Activated CD8-positive, alpha-beta T cell treated with anti-CD3 and anti-CD28 coated beads, Interleukin-2, amount 10 ng/mL, durations not matched to agents 7 days and 5 days (primary cell): ENCODE data around the gene KIN. TPM values are rescaled to one million over a fixed set of nuclear protein-coding genes. Genes with fewer than 3 reads are reported as not detected.
"Not testable (repeated sequence)": the region's sequence is repeated elsewhere in the genome, so short reads cannot be mapped to it uniquely, and the experiment has no call there.

ENCODE experiments used
- ATAC-seq: fragments of 150-1000 bp; cut with Tn5 transposase; one replicate; pipeline ENCODE4 v1.10.0; 2021; ENCODE audit warnings: moderate library complexity
- CTCF ChIA-PET: fragments of 350-600 bp; sonication (Branson Sonifier 250); formaldehyde crosslinking; loops from one replicate; lab custom pipeline; 2021; ENCODE audit warnings: antibody characterized with exemption; lab: Charles Lee
- POLR2A ChIA-PET: fragments of 350-600 bp; sonication (Branson Sonifier 250); formaldehyde crosslinking; loops from one replicate; lab custom pipeline; 2021; ENCODE audit warnings: antibody characterized with exemption; lab: Charles Lee
- DNase-seq: peaks from one replicate; pipeline ENCODE4 v3.0.0-alpha.2; 2020
- H3K27ac Mint-ChIP-seq: one replicate; pipeline ENCODE4 v1.8.0; 2021; ENCODE audit warnings: mild to moderate bottlenecking, mixed read lengths
- H3K27me3 Mint-ChIP-seq: one replicate; pipeline ENCODE4 v1.8.0; 2021; ENCODE audit warnings: low read depth, mixed read lengths
- H3K36me3 Mint-ChIP-seq: one replicate; pipeline ENCODE4 v1.8.0; 2021; ENCODE audit warnings: low read depth, mixed read lengths
- H3K4me1 Mint-ChIP-seq: one replicate; pipeline ENCODE4 v1.8.0; 2021; ENCODE audit warnings: low read depth, mixed read lengths
- H3K4me3 Mint-ChIP-seq: one replicate; pipeline ENCODE4 v1.8.0; 2021; ENCODE audit warnings: mild to moderate bottlenecking, mixed read lengths
- H3K9me3 Mint-ChIP-seq: one replicate; pipeline ENCODE4 v1.8.0; 2022; ENCODE audit warnings: mixed read lengths; ENCODE audit not compliant: insufficient read depth
- total RNA-seq, 2 experiments: library from RNA; stranded (reverse); gene quantifications; one replicate each; pipeline ENCODE4 v1.2.3, GENCODE V29; 2021

KIN gene
- total RNA-seq, 2 experiments from 2014 or later: 14.8 to 17.5 TPM

- no peak overlapping the region for H3K27ac Mint-ChIP-seq
- DNase-seq: no peak
- CTCF ChIA-PET: interaction anchor here (1.2 to 1.6 kb wide), 3 partner anchors 25 to 267 kb away, joined by 3 to 4 read pairs (median 4); partner anchors contain the start of gene TAF3
- H3K27me3 Mint-ChIP-seq: no peaks in the 10 kb centered on the region
- peaks cover 69% of the 10 kb centered on the region for H3K4me1 Mint-ChIP-seq
- no peak overlapping the region for H3K4me3 Mint-ChIP-seq
- POLR2A ChIA-PET: no interaction called here
- peaks cover 46% of the 10 kb centered on the region for H3K36me3 Mint-ChIP-seq
- no peaks in the 10 kb centered on the region for H3K9me3 Mint-ChIP-seq
- no peak for ATAC-seq
Measured at GRCh38 chr10:7792541-7792940, 4.7 kb upstream of the KIN start.

- Mint-ChIP-seq H3K9me3 (no peaks in the 10 kb centered on the region), H3K4me1 (peaks cover 57% of the 10 kb centered on the region), H3K27ac (peak overlapping the region; percentile 10), H3K36me3 (peaks cover 34% of the 10 kb centered on the region), H3K4me3 (no peak overlapping the region), H3K27me3 (no peaks in the 10 kb centered on the region)
- CTCF ChIA-PET: interaction anchor here (1.7 kb wide), 1 partner anchor 264 kb away, joined by 5 read pairs; no protein-coding TSS in a partner anchor
- DNase-seq: no peak
- POLR2A ChIA-PET: interaction anchor here (1.0 kb wide), 1 partner anchor 29 kb away, joined by 5 read pairs; the partner anchor contains the start of gene TAF3
- no peak for ATAC-seq
Measured at GRCh38 chr10:7789390-7789789, 1.6 kb upstream of the KIN start.

GRCh38 chr10:7788639-7789286, 970 bp upstream of the KIN start:
- peaks cover 34% of the 10 kb centered on the region for H3K36me3 Mint-ChIP-seq
- ATAC-seq (peak; percentile 8), DNase-seq (peak; percentile 45)
- H3K4me3 Mint-ChIP-seq: no peak overlapping the region
- POLR2A ChIA-PET: interaction anchor here (0.6 to 2.2 kb wide), 9 partner anchors 7 to 304 kb away, joined by 3 to 36 read pairs (median 4); partner anchors contain the start of gene TAF3
- H3K4me1 Mint-ChIP-seq: peaks cover 51% of the 10 kb centered on the region
- no peaks in the 10 kb centered on the region for H3K9me3 Mint-ChIP-seq
- CTCF ChIA-PET: interaction anchor here (0.7 to 1.9 kb wide), 3 partner anchors 22 to 263 kb away, joined by 3 to 11 read pairs (median 6); partner anchors contain the start of gene TAF3
- no peaks in the 10 kb centered on the region for H3K27me3 Mint-ChIP-seq
- no peak overlapping the region for H3K27ac Mint-ChIP-seq

DNA sequence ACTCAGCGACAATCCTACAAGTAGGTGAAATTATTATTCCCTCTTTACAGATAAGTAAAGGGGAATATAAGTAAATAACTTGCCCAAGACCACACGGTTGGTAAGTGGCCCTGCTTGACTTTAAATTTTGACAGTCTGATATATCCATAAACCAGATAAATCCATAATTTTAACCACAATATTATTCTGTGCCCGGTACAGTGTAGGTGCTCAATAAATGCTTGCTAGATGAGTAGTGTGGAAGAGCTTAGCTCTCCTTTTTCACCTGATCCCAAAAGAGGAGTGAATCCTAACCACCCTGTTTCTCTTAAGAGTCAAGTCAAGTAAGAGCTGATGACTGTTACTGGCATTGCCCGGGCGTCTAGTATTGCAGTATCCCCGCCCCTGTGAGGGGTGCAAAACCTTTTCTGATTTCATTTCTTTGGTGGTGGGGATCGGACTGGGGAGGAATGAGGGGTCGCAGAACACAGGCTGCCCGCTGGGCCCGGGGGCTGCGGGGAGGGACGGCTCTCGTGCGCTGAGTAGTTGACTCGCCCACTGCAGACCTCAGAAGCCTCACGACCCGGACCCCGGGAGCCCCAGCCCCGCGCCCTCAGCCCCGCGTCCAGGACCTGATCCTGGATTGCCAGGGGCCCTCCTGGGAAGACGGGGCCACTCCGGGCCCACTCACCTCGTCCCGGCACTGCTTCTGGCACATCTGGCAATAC, 490 bp downstream of the KIN start:
- ChIA-PET CTCF (interaction anchor here (0.8 to 1.9 kb wide), 5 partner anchors 11 to 262 kb away, joined by 3 to 11 read pairs (median 4); partner anchors contain the start of gene TAF3), POLR2A (interaction anchor here (0.5 to 2.2 kb wide), 8 partner anchors 9 to 593 kb away, joined by 3 to 36 read pairs (median 4); partner anchors contain the start of gene TAF3)
- no peak overlapping the region for H3K4me3 Mint-ChIP-seq
- no peaks in the 10 kb centered on the region for H3K27me3 Mint-ChIP-seq
- H3K9me3 Mint-ChIP-seq: no peaks in the 10 kb centered on the region
- H3K36me3 Mint-ChIP-seq: peaks cover 30% of the 10 kb centered on the region
- ATAC-seq: peak; percentile 10
- no peak overlapping the region for H3K27ac Mint-ChIP-seq
- DNase-seq: peak; percentile 26
- peaks cover 40% of the 10 kb centered on the region for H3K4me1 Mint-ChIP-seq

- Mint-ChIP-seq H3K27me3 (no peaks in the 10 kb centered on the region), H3K9me3 (no peaks in the 10 kb centered on the region), H3K4me3 (no peak overlapping the region), H3K36me3 (peaks cover 22% of the 10 kb centered on the region), H3K27ac (no peak overlapping the region), H3K4me1 (peaks cover 32% of the 10 kb centered on the region)
- ChIA-PET CTCF (no interaction called here), POLR2A (no interaction called here)
- DNase-seq: no peak
- ATAC-seq: no peak
Measured at GRCh38 chr10:7786430-7786829, 1.4 kb downstream of the KIN start.

DNA sequence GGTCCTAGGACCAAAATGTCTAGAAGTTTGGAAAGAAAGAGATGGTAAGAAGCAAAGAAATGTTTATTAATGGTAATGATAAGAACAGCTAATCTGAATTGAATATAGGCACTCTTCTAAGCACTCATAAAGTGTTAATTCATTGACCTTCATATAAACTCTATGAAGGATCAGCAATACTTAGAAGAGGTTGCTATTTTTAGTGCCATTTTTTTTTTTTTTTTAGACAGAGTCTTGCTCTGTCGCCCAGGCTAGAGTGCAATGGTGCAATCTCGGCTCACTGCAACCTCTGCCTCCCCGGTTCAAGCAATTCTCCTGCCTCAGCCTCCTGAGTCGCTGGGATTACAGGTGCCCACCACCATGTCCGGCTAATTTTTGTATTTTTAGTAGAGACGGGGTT, 5.6 kb downstream of the KIN start:
- CTCF ChIA-PET, DNase-seq, H3K9me3 Mint-ChIP-seq, H3K4me3 Mint-ChIP-seq, H3K27me3 Mint-ChIP-seq, ATAC-seq, POLR2A ChIA-PET, H3K4me1 Mint-ChIP-seq, H3K27ac Mint-ChIP-seq: not testable (repeated sequence)
- H3K36me3 Mint-ChIP-seq: peaks cover 37% of the 10 kb centered on the region

DNA sequence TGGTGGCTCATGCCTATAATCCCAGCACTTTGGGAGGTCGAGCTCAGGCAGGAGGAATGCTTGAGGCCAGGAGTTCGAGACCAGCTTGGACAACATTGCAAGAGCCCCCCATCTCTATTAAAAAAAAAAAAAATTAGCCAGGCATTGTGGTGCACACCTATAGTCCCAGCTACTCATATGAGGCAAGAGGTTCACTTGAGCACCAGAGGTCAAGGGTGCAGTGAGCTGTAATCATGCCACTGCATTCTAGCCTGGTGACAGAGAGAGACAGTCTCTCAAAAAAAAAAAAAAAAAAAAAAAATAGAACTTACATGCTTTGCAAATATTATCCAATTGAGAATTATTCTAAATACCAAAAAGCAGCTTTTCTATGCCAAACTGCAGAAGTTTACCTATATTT, 11.0 kb downstream of the KIN start:
- DNase-seq (no peak), ATAC-seq (no peak)
- CTCF ChIA-PET: no interaction called here
- Mint-ChIP-seq H3K27ac (no peak overlapping the region), H3K4me3 (no peak overlapping the region), H3K27me3 (no peaks in the 10 kb centered on the region), H3K4me1 (peaks cover 1% of the 10 kb centered on the region), H3K9me3 (no peaks in the 10 kb centered on the region), H3K36me3 (peaks cover 42% of the 10 kb centered on the region)
- POLR2A ChIA-PET: no interaction called here

DNA sequence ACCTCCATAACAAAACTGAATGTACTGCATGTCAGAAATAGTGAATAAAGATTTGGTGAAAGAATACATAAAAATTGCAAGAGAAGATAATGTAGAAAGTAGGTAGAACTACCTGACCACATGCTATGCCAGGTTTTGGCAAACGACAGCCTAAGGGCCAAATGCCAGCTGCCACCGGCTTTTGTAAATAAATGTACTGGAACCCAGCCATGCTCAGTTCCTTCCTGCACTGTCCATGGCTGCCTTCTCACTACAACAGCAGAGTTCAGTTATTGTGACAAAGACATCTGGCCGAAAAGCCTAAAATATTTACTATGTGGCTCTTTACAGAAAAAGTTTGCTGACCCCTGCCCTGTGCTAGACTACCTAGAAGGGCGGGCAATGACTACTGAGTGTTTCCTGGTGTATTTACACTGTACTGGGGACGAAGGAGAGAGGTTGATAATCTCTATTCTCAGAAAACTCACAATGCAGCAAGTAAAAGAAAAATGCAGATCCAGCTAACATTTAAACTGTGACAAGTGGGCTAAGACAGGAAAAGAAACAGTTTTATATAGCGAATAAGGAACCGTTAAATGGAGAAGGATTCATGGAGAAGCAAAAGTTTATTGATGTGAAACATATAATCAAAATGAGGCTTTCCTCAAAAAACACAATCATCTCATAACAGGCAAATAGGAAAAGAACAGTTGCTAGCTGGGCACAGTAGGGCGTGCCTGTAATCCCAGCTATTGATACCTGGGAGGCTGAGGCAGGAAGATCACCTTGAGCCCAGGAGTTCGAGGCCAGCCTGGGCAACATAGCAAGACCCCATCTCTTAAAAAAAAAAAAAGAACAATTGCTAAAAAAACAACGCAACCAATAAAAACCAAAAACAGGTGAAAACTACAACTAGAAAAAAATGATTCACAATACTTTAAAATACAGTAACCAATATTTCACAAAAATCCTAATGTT, 13.7 kb downstream of the KIN start:
- no peaks in the 10 kb centered on the region for H3K9me3 Mint-ChIP-seq
- peaks cover 8% of the 10 kb centered on the region for H3K4me1 Mint-ChIP-seq
- H3K27ac Mint-ChIP-seq: no peak overlapping the region
- POLR2A ChIA-PET: no interaction called here
- no peaks in the 10 kb centered on the region for H3K27me3 Mint-ChIP-seq
- CTCF ChIA-PET: no interaction called here
- peaks cover 40% of the 10 kb centered on the region for H3K36me3 Mint-ChIP-seq
- DNase-seq (no peak), ATAC-seq (no peak)
- no peak overlapping the region for H3K4me3 Mint-ChIP-seq

GRCh38 chr10:7768417-7768816, 19.4 kb downstream of the KIN start:
- peaks cover 46% of the 10 kb centered on the region for H3K36me3 Mint-ChIP-seq
- no peak overlapping the region for H3K4me3 Mint-ChIP-seq
- peaks cover 8% of the 10 kb centered on the region for H3K4me1 Mint-ChIP-seq
- H3K27me3 Mint-ChIP-seq: no peaks in the 10 kb centered on the region
- POLR2A ChIA-PET: no interaction called here
- DNase-seq: no peak
- H3K9me3 Mint-ChIP-seq: no peaks in the 10 kb centered on the region
- ATAC-seq: no peak
- H3K27ac Mint-ChIP-seq: no peak overlapping the region
- CTCF ChIA-PET: no interaction called here

GRCh38 chr10:7767209-7767608, 20.6 kb downstream of the KIN start:
- Mint-ChIP-seq H3K27ac (no peak overlapping the region), H3K27me3 (no peaks in the 10 kb centered on the region), H3K9me3 (no peaks in the 10 kb centered on the region), H3K36me3 (peaks cover 52% of the 10 kb centered on the region), H3K4me1 (peaks cover 8% of the 10 kb centered on the region), H3K4me3 (no peak overlapping the region)
- POLR2A ChIA-PET: interaction anchor here (0.6 kb wide), 1 partner anchor 903 kb away, joined by 4 read pairs; no protein-coding TSS in a partner anchor
- ATAC-seq: no peak
- CTCF ChIA-PET: no interaction called here
- DNase-seq: no peak

- CTCF ChIA-PET: no interaction called here
- H3K36me3 Mint-ChIP-seq: peaks cover 54% of the 10 kb centered on the region
- ATAC-seq: no peak
Measured at GRCh38 chr10:7766241-7766640, 21.6 kb downstream of the KIN start.

More at GRCh38 chr10:7766241-7766640, 21.6 kb downstream of the KIN start:
- Mint-ChIP-seq H3K4me3 (no peak overlapping the region), H3K4me1 (peaks cover 5% of the 10 kb centered on the region), H3K27me3 (no peaks in the 10 kb centered on the region), H3K9me3 (no peaks in the 10 kb centered on the region), H3K27ac (no peak overlapping the region)
- DNase-seq: no peak
- POLR2A ChIA-PET: no interaction called here
